Measurements from ENCODE around the gene PI16.

GRCh38 chr6:36920049-36920448, 34.5 kb upstream of the PI16 start:
- no peak for TF ChIP-seq EZH2 (optimal IDR thresholded peaks at IDR 0.05; ENCODE audit: low read depth, low read length)
- no peak for TF ChIP-seq CTCF (IDR thresholded peaks at IDR 0.05; ENCODE audit: low read length)
- TF ChIP-seq EZH2phosphoT487 (IDR thresholded peaks at IDR 0.05; ENCODE audit: low read length) = no peak

All from MM.1S (cell line).